ENCODE data around the gene PEPD.

Gene PEPD

DNA sequence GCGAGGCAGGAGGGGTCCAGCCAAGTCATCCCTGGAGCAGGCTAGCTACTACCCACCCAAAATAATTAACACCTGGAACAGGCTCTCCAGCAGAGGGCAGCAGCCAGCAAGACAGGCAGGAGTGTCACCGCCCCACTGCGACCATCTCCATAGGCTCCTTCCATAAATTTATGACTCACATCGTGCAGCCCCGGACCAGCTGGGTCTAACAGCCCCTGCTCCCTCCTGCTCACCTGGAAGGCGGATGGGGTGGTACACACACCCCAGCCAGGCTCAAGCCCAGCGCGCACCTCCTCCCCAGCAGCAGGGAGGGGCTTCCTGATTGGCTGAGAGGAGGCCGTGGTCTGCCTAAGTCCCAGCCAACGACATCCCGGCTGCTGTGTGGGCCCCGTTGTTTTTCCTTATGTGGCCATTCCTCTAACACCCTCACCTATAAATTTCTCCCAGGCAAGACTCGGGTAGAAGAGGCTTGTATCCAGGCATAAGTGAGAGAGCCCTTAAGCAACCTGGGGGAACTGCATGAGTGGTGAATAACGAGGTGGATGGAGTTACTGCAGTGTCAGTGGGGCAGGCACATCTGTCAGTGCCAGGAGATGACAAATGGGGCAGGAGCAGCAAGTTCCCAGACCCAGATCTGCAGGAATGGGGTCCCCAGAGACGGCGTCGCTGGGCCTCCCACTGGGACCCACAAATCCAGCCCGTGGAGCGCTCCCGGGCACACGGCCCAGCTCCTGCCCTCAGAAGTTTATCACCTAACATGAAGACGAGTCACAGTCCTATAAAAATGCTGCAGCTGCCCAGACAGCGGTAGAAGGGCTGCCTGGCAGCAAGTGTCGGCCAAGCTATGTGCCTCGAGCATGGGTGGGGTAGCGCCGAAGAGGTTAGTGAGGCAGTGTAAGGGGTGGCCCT lies 105.0 kb downstream of the PEPD start:
- Histone ChIP-seq H3K4me1 (ENCODE audit: control insufficient read depth, insufficient read depth, low read length, poor library complexity, severe bottlenecking) (no peaks in the 10 kb centered on the region), H3K4me3 (ENCODE audit: insufficient read depth, low read depth, low read length, poor library complexity, severe bottlenecking) (peak overlapping the region; percentile 23), H3K36me3 (ENCODE audit: control insufficient read depth, insufficient read depth, low read length) (no peaks in the 10 kb centered on the region), H3K9me3 (ENCODE audit: control insufficient read depth, low read length) (no peaks in the 10 kb centered on the region), H3K27me3 (replicated peaks; ENCODE audit: control insufficient read depth, insufficient read depth, low read length, poor library complexity, severe bottlenecking) (no peaks in the 10 kb centered on the region), H3K27ac (ENCODE audit: insufficient read depth, low read length, poor library complexity, severe bottlenecking) (no peak overlapping the region)
- DNase-seq: peak; percentile 20 to 52 (median 48)

DNA sequence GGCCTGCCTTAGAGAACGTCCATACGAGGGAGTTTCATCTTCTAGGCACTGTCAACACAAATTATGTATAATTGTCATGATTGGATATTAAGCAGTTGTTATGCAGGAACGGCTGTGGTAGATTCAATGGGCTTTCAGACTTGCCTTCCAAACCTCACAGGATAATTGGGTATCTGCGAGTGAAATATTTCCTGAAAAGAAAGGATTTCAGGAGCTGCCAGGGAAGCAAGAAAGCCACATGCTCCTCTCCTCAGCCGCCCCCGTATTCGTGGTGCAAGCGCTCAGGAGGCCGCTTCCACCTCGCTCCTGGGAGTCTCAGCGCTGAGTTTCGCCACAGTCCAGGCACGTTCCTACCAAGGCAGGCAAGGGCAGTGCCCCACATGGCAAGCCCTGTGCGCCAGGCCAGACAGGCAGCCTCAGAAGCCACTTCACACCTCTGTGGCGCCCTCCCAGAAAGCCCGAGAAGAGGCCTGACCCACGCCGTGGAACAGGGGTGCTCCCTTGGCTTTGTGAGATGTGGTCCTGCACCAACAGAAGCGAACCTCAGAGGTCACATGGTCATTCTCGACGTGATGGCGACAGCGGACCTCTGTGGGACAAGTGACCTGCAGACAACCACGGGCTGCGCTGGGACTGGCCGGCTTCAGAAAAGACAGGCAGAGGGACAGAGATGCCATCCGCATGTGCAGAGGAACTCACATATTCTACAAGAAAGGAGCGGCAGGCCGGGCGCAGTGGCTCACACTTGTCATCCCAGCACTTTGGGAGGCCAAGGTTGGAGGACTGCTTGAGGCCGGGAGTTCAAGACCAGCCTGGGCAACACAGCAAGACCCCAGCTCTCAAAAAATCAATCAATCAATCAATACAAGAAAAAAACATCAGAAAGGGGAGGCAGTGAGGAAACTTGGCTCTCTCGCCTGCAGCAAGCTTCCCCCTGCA lies 106.7 kb downstream of the PEPD start:
- no peak for DNase-seq
- H3K27ac ChIP-seq (ENCODE audit: insufficient read depth, low read length, poor library complexity, severe bottlenecking): no peak overlapping the region
- no peaks in the 10 kb centered on the region for H3K9me3 ChIP-seq (ENCODE audit: control insufficient read depth, low read length)
- H3K27me3 ChIP-seq (replicated peaks; ENCODE audit: control insufficient read depth, insufficient read depth, low read length, poor library complexity, severe bottlenecking): no peaks in the 10 kb centered on the region
- H3K4me1 ChIP-seq (ENCODE audit: control insufficient read depth, insufficient read depth, low read length, poor library complexity, severe bottlenecking): no peaks in the 10 kb centered on the region
- no peaks in the 10 kb centered on the region for H3K36me3 ChIP-seq (ENCODE audit: control insufficient read depth, insufficient read depth, low read length)
- no peak overlapping the region for H3K4me3 ChIP-seq (ENCODE audit: insufficient read depth, low read depth, low read length, poor library complexity, severe bottlenecking)

DNA sequence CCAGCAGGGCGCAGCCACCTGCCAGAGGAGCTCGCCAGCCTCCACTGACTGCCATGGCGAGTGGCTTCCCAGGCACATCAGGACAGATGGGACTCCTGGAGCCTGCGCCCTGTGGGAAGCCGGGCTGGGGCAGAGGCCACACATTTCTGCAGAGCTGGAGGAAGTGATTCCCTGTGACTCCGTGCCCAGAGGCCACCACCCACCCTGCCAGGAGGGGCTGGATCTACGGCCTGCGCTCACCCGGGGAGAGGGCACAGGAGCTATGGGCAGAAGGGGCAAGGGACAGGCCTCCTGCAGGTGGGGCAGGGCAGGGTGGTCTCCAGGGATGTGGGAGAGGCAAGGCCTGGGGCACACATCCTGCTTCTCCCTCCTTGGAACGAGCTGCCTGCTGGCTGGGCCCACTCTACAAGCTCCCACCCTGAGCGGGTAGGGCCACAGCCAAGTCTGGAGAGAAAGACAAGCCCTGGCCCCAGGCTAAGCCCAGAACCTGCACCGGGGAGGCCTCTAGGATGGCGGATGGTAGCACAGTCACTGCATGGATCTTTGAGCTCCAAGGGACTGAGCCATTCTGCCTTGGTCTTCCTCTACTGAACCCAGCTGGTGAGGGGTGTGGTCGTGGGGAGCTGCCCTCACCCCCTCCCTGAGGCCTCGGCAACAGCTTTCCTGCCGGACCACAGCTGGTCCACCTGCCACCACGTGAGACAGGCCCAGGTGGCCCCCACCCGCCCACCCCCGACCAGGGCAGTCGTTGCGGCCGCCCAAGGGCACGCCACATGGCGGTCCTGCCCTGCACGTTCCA lies 107.5 kb downstream of the PEPD start:
- Histone ChIP-seq H3K9me3 (ENCODE audit: control insufficient read depth, low read length) (no peaks in the 10 kb centered on the region), H3K27me3 (replicated peaks; ENCODE audit: control insufficient read depth, insufficient read depth, low read length, poor library complexity, severe bottlenecking) (no peaks in the 10 kb centered on the region), H3K27ac (ENCODE audit: insufficient read depth, low read length, poor library complexity, severe bottlenecking) (no peak overlapping the region), H3K36me3 (ENCODE audit: control insufficient read depth, insufficient read depth, low read length) (no peaks in the 10 kb centered on the region), H3K4me1 (ENCODE audit: control insufficient read depth, insufficient read depth, low read length, poor library complexity, severe bottlenecking) (no peaks in the 10 kb centered on the region), H3K4me3 (ENCODE audit: insufficient read depth, low read depth, low read length, poor library complexity, severe bottlenecking) (no peak overlapping the region)
- no peak for DNase-seq

DNA sequence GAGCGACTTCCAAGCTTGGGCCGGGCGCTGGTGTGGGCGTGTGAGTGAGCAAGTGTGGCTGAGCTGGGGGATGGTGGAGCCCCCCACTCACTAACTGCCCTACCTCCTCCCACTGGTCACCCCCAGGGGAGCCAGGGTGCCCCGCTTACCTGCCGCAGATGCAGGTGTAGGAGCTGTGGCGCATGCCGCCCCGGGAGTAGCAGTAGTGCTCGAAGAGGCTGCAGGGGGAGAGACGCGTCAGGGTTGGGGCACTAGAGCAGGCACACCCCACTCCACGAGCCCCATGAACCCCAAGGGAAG lies 108.2 kb downstream of the PEPD start:
- Histone ChIP-seq H3K27ac (ENCODE audit: insufficient read depth, low read length, poor library complexity, severe bottlenecking) (no peak overlapping the region), H3K27me3 (replicated peaks; ENCODE audit: control insufficient read depth, insufficient read depth, low read length, poor library complexity, severe bottlenecking) (no peaks in the 10 kb centered on the region), H3K36me3 (ENCODE audit: control insufficient read depth, insufficient read depth, low read length) (no peaks in the 10 kb centered on the region), H3K4me1 (ENCODE audit: control insufficient read depth, insufficient read depth, low read length, poor library complexity, severe bottlenecking) (no peaks in the 10 kb centered on the region), H3K4me3 (ENCODE audit: insufficient read depth, low read depth, low read length, poor library complexity, severe bottlenecking) (no peak overlapping the region), H3K9me3 (ENCODE audit: control insufficient read depth, low read length) (no peaks in the 10 kb centered on the region)
- DNase-seq: no peak

DNA sequence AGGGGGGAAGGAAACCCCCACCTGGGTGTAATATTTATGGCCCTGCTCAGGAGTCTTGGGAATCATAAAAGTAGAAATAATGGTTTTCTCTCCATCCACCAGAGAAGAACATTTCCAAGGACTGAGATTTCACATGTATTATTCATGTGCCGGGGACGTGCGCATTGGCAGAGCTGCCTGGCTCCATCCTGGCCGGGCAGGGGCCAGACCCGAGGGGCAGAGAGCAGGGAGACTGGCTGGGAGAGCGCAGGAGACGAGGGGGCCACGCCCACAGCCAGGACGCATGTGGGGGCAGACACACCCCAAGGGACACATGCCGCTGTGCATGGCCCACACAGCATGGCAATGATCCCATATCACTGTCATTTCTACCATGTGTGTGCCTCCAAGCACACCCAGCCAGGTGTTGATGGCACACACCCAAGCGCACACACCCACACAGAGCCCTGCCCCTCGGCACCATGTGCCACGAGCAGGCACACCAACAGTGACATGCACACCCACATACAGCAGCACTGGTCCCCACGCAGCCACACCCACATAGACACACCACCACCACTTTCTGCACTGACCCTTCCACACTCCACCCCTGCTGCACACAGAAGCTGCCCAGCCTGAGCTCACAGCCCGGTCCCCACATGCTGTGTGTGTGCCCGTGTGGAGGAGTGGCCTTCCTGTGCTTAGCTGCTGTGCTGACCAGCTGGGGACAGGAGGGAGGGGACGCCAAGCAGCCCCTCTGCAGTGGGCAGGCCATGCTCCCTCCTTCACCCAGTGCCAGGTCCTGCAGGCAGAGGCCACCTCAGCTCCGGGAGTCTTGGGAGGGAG lies 108.8 kb downstream of the PEPD start:
- Histone ChIP-seq H3K27ac (ENCODE audit: insufficient read depth, low read length, poor library complexity, severe bottlenecking) (no peak overlapping the region), H3K4me1 (ENCODE audit: control insufficient read depth, insufficient read depth, low read length, poor library complexity, severe bottlenecking) (no peaks in the 10 kb centered on the region), H3K9me3 (ENCODE audit: control insufficient read depth, low read length) (no peaks in the 10 kb centered on the region), H3K36me3 (ENCODE audit: control insufficient read depth, insufficient read depth, low read length) (no peaks in the 10 kb centered on the region), H3K4me3 (ENCODE audit: insufficient read depth, low read depth, low read length, poor library complexity, severe bottlenecking) (no peak overlapping the region), H3K27me3 (replicated peaks; ENCODE audit: control insufficient read depth, insufficient read depth, low read length, poor library complexity, severe bottlenecking) (no peaks in the 10 kb centered on the region)
- DNase-seq: no peak

DNA sequence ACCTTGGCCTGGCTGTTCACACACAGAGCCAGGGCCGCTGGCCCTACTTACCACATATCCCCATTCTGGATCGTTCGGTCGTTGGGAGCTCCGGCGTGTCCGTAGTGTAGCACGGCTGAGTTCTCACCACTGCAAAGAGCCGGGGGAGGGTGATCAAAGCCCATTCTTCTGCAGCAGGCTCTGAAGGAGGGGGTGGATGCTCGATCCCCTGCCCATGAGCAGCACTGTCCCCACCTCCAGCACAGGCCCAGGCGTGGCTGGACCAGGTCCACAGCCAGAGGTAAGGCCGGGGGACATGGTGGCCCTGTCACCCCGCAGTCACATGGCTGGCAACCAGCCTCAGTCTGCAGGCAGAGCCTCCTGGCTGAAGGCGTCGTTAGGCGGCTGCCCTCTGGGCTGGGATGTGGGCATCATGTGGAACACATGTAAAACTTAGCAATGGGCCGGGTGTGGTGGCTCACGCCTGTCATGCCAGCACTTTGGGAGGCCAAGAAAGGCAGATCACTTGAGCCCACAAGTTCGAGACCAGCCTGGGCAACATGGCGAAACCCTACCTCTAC lies 109.9 kb downstream of the PEPD start:
- no peak for DNase-seq
- H3K4me3 ChIP-seq (ENCODE audit: insufficient read depth, low read depth, low read length, poor library complexity, severe bottlenecking): no peak overlapping the region
- no peaks in the 10 kb centered on the region for H3K36me3 ChIP-seq (ENCODE audit: control insufficient read depth, insufficient read depth, low read length)
- no peaks in the 10 kb centered on the region for H3K27me3 ChIP-seq (replicated peaks; ENCODE audit: control insufficient read depth, insufficient read depth, low read length, poor library complexity, severe bottlenecking)
- no peak overlapping the region for H3K27ac ChIP-seq (ENCODE audit: insufficient read depth, low read length, poor library complexity, severe bottlenecking)
- no peaks in the 10 kb centered on the region for H3K9me3 ChIP-seq (ENCODE audit: control insufficient read depth, low read length)
- no peaks in the 10 kb centered on the region for H3K4me1 ChIP-seq (ENCODE audit: control insufficient read depth, insufficient read depth, low read length, poor library complexity, severe bottlenecking)

DNA sequence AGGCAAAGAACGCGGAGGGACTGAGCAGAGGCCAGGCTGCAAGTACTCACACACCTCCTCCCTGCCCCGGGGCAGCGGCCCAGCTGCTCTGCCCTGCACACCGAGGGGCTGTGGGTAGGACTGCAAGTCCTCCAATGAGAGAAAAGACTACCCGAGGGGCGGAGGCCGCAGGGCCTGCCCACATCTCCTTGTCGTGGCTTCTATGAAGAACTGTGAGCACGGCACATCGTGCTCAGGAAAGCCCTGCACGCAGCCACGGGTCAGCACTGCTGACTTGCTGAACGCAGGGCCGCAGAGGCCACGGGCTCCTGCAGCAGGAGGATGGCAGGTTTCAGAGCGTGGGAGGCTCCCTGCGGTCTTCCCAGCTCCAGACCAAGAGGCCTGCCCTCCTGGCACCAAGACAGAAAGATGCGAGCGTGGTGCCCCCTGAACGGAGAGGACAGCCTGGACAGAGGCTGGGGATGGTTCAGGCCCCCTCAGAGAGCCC lies 110.6 kb downstream of the PEPD start:
- Histone ChIP-seq H3K27me3 (replicated peaks; ENCODE audit: control insufficient read depth, insufficient read depth, low read length, poor library complexity, severe bottlenecking) (no peaks in the 10 kb centered on the region), H3K4me1 (ENCODE audit: control insufficient read depth, insufficient read depth, low read length, poor library complexity, severe bottlenecking) (no peaks in the 10 kb centered on the region), H3K27ac (ENCODE audit: insufficient read depth, low read length, poor library complexity, severe bottlenecking) (no peak overlapping the region), H3K36me3 (ENCODE audit: control insufficient read depth, insufficient read depth, low read length) (no peaks in the 10 kb centered on the region), H3K9me3 (ENCODE audit: control insufficient read depth, low read length) (no peaks in the 10 kb centered on the region), H3K4me3 (ENCODE audit: insufficient read depth, low read depth, low read length, poor library complexity, severe bottlenecking) (no peak overlapping the region)
- no peak for DNase-seq

DNA sequence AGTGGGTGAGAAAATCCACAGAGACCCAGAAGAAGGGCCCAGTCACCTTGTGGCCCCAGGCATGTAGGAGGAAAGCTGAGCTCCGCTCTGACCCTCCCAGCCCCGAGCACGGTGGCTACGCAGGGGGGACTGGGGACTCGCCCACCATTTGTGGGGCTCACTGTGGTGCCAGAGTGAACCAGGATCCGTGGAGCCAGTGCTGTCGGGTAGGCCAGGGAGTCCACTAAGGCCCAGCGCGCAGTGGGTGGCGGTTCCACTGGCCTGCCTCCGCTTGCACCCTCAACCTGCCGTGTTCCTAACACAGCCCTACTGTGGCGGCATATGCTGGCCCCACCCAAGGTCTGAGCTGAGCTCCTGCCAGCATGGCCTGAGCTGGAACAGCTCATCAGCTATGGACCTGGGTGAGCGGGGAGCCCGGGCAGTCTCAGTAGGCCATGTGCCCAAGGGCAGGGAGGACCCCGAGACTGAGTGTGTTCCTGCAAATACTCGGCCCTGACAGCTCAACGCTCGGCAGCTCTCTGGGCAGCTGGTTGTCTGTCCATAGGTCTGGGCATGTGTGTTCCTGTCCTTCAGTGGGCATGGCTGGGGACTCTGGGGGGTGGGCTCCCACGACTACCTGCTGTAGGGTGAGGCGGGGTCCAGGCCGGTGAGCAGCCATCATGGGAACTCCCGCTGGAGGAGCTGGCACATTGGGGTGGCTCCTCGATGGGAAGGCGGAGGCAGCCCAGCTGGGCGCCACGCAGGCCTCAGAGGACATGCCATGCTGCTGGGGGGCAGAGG lies 111.5 kb downstream of the PEPD start:
- H3K4me1 ChIP-seq (ENCODE audit: control insufficient read depth, insufficient read depth, low read length, poor library complexity, severe bottlenecking): no peaks in the 10 kb centered on the region
- no peaks in the 10 kb centered on the region for H3K27me3 ChIP-seq (replicated peaks; ENCODE audit: control insufficient read depth, insufficient read depth, low read length, poor library complexity, severe bottlenecking)
- no peak overlapping the region for H3K4me3 ChIP-seq (ENCODE audit: insufficient read depth, low read depth, low read length, poor library complexity, severe bottlenecking)
- no peak for DNase-seq
- no peaks in the 10 kb centered on the region for H3K36me3 ChIP-seq (ENCODE audit: control insufficient read depth, insufficient read depth, low read length)
- no peak overlapping the region for H3K27ac ChIP-seq (ENCODE audit: insufficient read depth, low read length, poor library complexity, severe bottlenecking)
- H3K9me3 ChIP-seq (ENCODE audit: control insufficient read depth, low read length): no peaks in the 10 kb centered on the region
